OCI-LY7 (cell line): ENCODE data around the gene SLC24A4. TPM values are rescaled to one million over a fixed set of nuclear protein-coding genes. Genes with fewer than 3 reads are reported as not detected.

ENCODE experiments used
- BruUV-seq: library from RNA; stranded (reverse); fragments of 400-500 nt; replicated peaks from 2 replicates; lab custom pipeline; 2021; lab: Mats Ljungman, UMichigan
- CTCF ChIA-PET: fragments of 300-600 bp; sonication (Branson Sonifier 250); formaldehyde crosslinking; loops from one replicate; lab custom pipeline; 2022; ENCODE audit warnings: antibody characterized with exemption; ENCODE audit not compliant: unreplicated experiment; lab: Charles Lee
- POLR2A ChIA-PET: fragments of 300-600 bp; sonication (Branson Sonifier 250); formaldehyde crosslinking; loops from one replicate; lab custom pipeline; 2022; ENCODE audit warnings: antibody characterized with exemption; lab: Charles Lee
- DNase-seq: peaks from one replicate; pipeline ENCODE4 v3.0.0-alpha.2; 2015; ENCODE audit warnings: low spot score
- H2AFZ ChIP-seq: fragments of 200-600 bp; sonication (generic), shearing (Covaris generic); 2 replicates; pipeline ENCODE4 v1.6.1; 2014; ENCODE audit warnings: mild to moderate bottlenecking, antibody characterized with exemption, low read length, moderate library complexity
- H3K27ac ChIP-seq: fragments of 200-600 bp; sonication (generic); 2 replicates; pipeline ENCODE4 v1.5.1; 2014; ENCODE audit warnings: mixed run types, low read depth, mild to moderate bottlenecking, moderate library complexity, low read length, inconsistent platforms; ENCODE audit not compliant: poor library complexity, severe bottlenecking
- H3K36me3 ChIP-seq: fragments of 200-600 bp; sonication (generic); 2 replicates; pipeline ENCODE4 v1.6.1; 2014; ENCODE audit warnings: mild to moderate bottlenecking, antibody characterized with exemption, low read length, moderate library complexity, mixed read lengths; ENCODE audit not compliant: insufficient read depth
- H3K4me1 ChIP-seq: fragments of 200-600 bp; sonication (generic); 2 replicates; pipeline ENCODE4 v1.5.1; 2014; ENCODE audit warnings: mild to moderate bottlenecking, low read length; ENCODE audit not compliant: insufficient read depth, poor library complexity, severe bottlenecking
- H3K4me2 ChIP-seq: fragments of 200-600 bp; sonication (generic); 2 replicates; pipeline ENCODE4 v1.6.1; 2014; ENCODE audit warnings: mild to moderate bottlenecking, low read length
- H3K4me3 ChIP-seq: fragments of 200-600 bp; sonication (generic); 2 replicates; pipeline ENCODE4 v1.5.1; 2014; ENCODE audit warnings: mild to moderate bottlenecking, low read depth, low read length; ENCODE audit not compliant: poor library complexity, severe bottlenecking
- H3K79me2 ChIP-seq: fragments of 200-600 bp; sonication (generic); 2 replicates; pipeline ENCODE4 v1.6.1; 2016; ENCODE audit warnings: low read depth, mild to moderate bottlenecking, low read length, moderate library complexity, mixed read lengths; ENCODE audit not compliant: insufficient read depth
- H3K9me2 ChIP-seq: fragments of 200-600 bp; sonication (generic); 2 replicates; pipeline ENCODE4 v1.6.1; 2016; ENCODE audit warnings: mild to moderate bottlenecking, low read length, mixed read lengths; ENCODE audit not compliant: insufficient read depth
- H3K9me3 ChIP-seq: fragments of 200-600 bp; sonication (generic); 2 replicates; pipeline ENCODE4 v1.6.1; 2014; ENCODE audit warnings: mild to moderate bottlenecking, mixed run types, low read length, mixed read lengths
- H4K20me1 ChIP-seq: fragments of 200-600 bp; sonication (generic); 2 replicates; pipeline ENCODE4 v1.6.1; 2014; ENCODE audit warnings: mild to moderate bottlenecking, antibody characterized with exemption, low read length, moderate library complexity, mixed read lengths; ENCODE audit not compliant: insufficient read depth
- CTCF ChIP-seq: fragments of 200-600 bp; sonication (generic); conservative IDR thresholded peaks from 2 replicates; pipeline ENCODE4 v1.5.1; 2014; ENCODE audit warnings: mild to moderate bottlenecking, antibody characterized with exemption, low read length, moderate library complexity, mixed read lengths
- EZH2phosphoT487 ChIP-seq: fragments of 200-600 bp; sonication (generic); IDR thresholded peaks from 2 replicates; pipeline ENCODE4 v1.6.1; 2018; ENCODE audit warnings: low read depth, borderline replicate concordance, mild to moderate bottlenecking, mixed run types, antibody characterized with exemption, low read length, moderate library complexity, mixed read lengths
- intact Hi-C: fragments of 100-400 bp; cut with micrococcal nuclease; formaldehyde crosslinking; loops from one replicate; pipeline ENCODE4 v1.10.0; 2022; ENCODE audit not compliant: unreplicated experiment
- total RNA-seq, 2 experiments: library from RNA; depleted of rRNA in 1 of 2; stranded (reverse); fragments of >200 nt in 1 of 2; shearing (Covaris generic) in 1 of 2; gene quantifications; 2 replicates each; pipeline ENCODE4 v1.2.3, GENCODE V29; 2014 to 2022

The SLC24A4 gene
- total RNA-seq, 2 experiments from 2014 or later: not detected

- no peaks in the 10 kb centered on the region for H3K36me3 ChIP-seq
- no TSS peak for BruUV-seq
- CTCF ChIA-PET: no interaction called here
- H3K79me2 ChIP-seq: no peaks in the 10 kb centered on the region
- no peaks in the 10 kb centered on the region for H3K9me3 ChIP-seq
- no peak overlapping the region for H3K4me3 ChIP-seq
- no peaks in the 10 kb centered on the region for H4K20me1 ChIP-seq
- POLR2A ChIA-PET: no interaction called here
- no peaks in the 10 kb centered on the region for H3K9me2 ChIP-seq
- no peaks in the 10 kb centered on the region for H3K4me1 ChIP-seq
- intact Hi-C loops: no loop called here
- TF ChIP-seq EZH2phosphoT487: no peak
- TF ChIP-seq CTCF: no peak
- no peak for DNase-seq
- H3K27ac ChIP-seq: no peak overlapping the region
- H2AFZ ChIP-seq: no peak overlapping the region
- no peak overlapping the region for H3K4me2 ChIP-seq
Measured at GRCh38 chr14:92466059-92466458, 143.1 kb downstream of the SLC24A4 start.

- POLR2A ChIA-PET: no interaction called here
- intact Hi-C loops: no loop called here
- CTCF ChIA-PET: no interaction called here
- Histone ChIP-seq H3K4me2 (no peak overlapping the region), H2AFZ (no peak overlapping the region), H3K9me2 (no peaks in the 10 kb centered on the region), H3K79me2 (no peaks in the 10 kb centered on the region), H3K4me3 (no peak overlapping the region), H3K4me1 (no peaks in the 10 kb centered on the region), H3K9me3 (no peaks in the 10 kb centered on the region), H4K20me1 (no peaks in the 10 kb centered on the region), H3K27ac (no peak overlapping the region), H3K36me3 (no peaks in the 10 kb centered on the region)
- no peak for TF ChIP-seq CTCF
- no peak for TF ChIP-seq EZH2phosphoT487
- DNase-seq: no peak
- no TSS peak for BruUV-seq
Measured at GRCh38 chr14:92469515-92469914, 146.6 kb downstream of the SLC24A4 start.

GRCh38 chr14:92470215-92470614 lies 147.2 kb downstream of the SLC24A4 start:
- Histone ChIP-seq H3K27ac (no peak overlapping the region), H4K20me1 (no peaks in the 10 kb centered on the region), H2AFZ (no peak overlapping the region), H3K4me1 (no peaks in the 10 kb centered on the region), H3K4me3 (no peak overlapping the region), H3K4me2 (no peak overlapping the region), H3K9me3 (no peaks in the 10 kb centered on the region), H3K9me2 (no peaks in the 10 kb centered on the region), H3K79me2 (no peaks in the 10 kb centered on the region), H3K36me3 (no peaks in the 10 kb centered on the region)
- BruUV-seq: no TSS peak
- POLR2A ChIA-PET: no interaction called here
- TF ChIP-seq CTCF: no peak
- TF ChIP-seq EZH2phosphoT487: no peak
- no peak for DNase-seq
- CTCF ChIA-PET: no interaction called here
- intact Hi-C loops: no loop called here
